Effector CD4-positive, alpha-beta T cell (primary cell): Measurements from ENCODE around the gene PBXIP1.

Experiments used
- DNase-seq: peaks from one replicate; pipeline ENCODE4 v3.0.0-alpha.2; 2020

PBXIP1 gene

GRCh38 chr1:154954541-154954940 is 1.4 kb downstream of the PBXIP1 start:
- no peak for DNase-seq

GRCh38 chr1:154953611-154954038 is 2.3 kb downstream of the PBXIP1 start:
- no peak for DNase-seq

- DNase-seq: no peak
Observed at GRCh38 chr1:154952664-154953063, 3.2 kb downstream of the PBXIP1 start.

- DNase-seq: peak; percentile 69
Observed at GRCh38 chr1:154951901-154952657, 3.8 kb downstream of the PBXIP1 start.

GRCh38 chr1:154948079-154948478 is 7.8 kb downstream of the PBXIP1 start:
- DNase-seq: no peak

GRCh38 chr1:154945962-154946850 is 9.7 kb downstream of the PBXIP1 start:
- DNase-seq: no peak

- no peak for DNase-seq
Observed at GRCh38 chr1:154945160-154945961, 10.5 kb downstream of the PBXIP1 start.

GRCh38 chr1:154944401-154945159 is 11.3 kb downstream of the PBXIP1 start:
- DNase-seq: no peak

GRCh38 chr1:154943649-154944400 is 12.1 kb downstream of the PBXIP1 start:
- DNase-seq: no peak

- DNase-seq: no peak
Observed at GRCh38 chr1:154941333-154942013, 14.4 kb downstream of the PBXIP1 start.

GRCh38 chr1:154940651-154941194 is 15.2 kb downstream of the PBXIP1 start:
- DNase-seq: no peak

GRCh38 chr1:154940213-154940560 is 15.7 kb downstream of the PBXIP1 start:
- no peak for DNase-seq

- DNase-seq: no peak
Observed at GRCh38 chr1:154938604-154939399, 17.1 kb downstream of the PBXIP1 start.

- DNase-seq: no peak
Observed at GRCh38 chr1:154937988-154938386, 17.9 kb downstream of the PBXIP1 start.

- DNase-seq: peak; percentile 90
Observed at GRCh38 chr1:154937085-154937987, 18.6 kb downstream of the PBXIP1 start.

GRCh38 chr1:154936555-154937084 is 19.3 kb downstream of the PBXIP1 start, which contains the start of gene PMVK:
Gene PMVK (minus strand): TSS chr1:154936719. CDS start chr1:154936685, 34 bp downstream.
- DNase-seq: peak; percentile 94

GRCh38 chr1:154935749-154936554 is 19.9 kb downstream of the PBXIP1 start:
- DNase-seq: no peak
